Posterior vena cava (tissue), 2 donors: ENCODE data around the gene IQCN. TPM values are rescaled to one million over a fixed set of nuclear protein-coding genes. Genes with fewer than 3 reads are reported as not detected.

Experiments used
- DNase-seq: peaks from one replicate; pipeline ENCODE4 v3.0.0-alpha.2; 2020; ENCODE audit warnings: low spot score
- intact Hi-C, 2 donors: fragments of 100-400 bp; cut with DNase I; formaldehyde crosslinking; loops; one replicate each; pipeline versions ENCODE4 v1.14.1 to v1.14.2; 2022 to 2023
- total RNA-seq, 2 donors: library from RNA; stranded (reverse); fragmentation: NEBNext Ultra II Directional; extraction: Animal tissue kit (Norgen Biotek cat#: 25700); gene quantifications; one replicate each; pipeline ENCODE4 v1.2.1, GENCODE V29; 2021
- donor health status: DM: yes; HTN: yes; CAD: no.
- donor health status: DM: yes; HTN: yes; CAD: no.

Gene IQCN
- total RNA-seq, 2 donors from 2014 or later = 2.6 to 4.9 TPM

DNA sequence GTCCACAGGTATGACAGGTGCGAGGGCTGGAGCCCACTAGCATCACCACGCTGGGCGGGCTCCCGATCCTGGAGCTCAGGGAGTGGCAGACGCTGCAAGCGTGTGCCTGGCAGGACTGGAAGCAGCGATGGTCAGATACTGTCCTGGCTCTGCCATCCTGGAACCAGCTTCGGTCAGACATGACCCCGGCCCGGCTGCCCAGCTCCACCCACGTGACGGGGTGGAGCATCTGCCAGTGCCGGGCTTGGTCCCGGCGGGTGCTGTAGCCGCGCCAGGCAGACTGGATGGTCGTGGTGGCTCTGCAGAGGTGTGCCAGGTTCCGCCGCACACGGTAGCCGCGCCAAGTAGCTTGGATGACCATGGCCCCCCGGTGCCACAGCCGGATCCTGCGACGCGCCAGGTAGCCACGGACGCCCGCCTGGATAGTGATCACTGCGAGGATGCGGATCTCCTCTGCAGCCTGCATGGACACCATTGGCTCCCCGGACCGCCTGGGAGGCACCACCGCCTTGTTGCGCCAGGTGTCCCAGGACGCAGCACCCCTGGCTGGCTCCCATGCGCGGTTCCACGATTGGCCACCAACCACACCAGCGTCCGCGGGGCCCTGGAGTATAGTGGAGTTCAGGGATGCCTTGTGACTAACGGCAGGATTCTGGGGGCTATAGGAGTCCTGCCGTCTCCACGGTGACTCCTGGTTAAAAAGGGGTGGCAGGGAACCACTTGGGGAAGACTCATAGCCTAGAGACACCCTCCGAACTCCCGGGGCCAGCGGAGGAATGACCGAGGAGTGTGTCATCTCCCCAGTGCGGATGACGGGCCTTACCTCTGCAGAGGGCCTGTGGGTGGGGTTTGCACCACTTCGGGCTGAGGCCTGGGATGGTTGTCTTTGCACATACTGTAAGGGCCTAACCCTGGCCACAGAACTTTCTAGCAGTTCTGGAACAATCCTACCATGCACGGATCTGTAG is 16.5 kb downstream of the IQCN start:
- intact Hi-C loops = loop anchor here in 1 of 2 donors (10.0 kb wide), 1 partner anchor 53 kb away; the partner anchor contains the start of gene RAB3A
- DNase-seq = no peak

DNA sequence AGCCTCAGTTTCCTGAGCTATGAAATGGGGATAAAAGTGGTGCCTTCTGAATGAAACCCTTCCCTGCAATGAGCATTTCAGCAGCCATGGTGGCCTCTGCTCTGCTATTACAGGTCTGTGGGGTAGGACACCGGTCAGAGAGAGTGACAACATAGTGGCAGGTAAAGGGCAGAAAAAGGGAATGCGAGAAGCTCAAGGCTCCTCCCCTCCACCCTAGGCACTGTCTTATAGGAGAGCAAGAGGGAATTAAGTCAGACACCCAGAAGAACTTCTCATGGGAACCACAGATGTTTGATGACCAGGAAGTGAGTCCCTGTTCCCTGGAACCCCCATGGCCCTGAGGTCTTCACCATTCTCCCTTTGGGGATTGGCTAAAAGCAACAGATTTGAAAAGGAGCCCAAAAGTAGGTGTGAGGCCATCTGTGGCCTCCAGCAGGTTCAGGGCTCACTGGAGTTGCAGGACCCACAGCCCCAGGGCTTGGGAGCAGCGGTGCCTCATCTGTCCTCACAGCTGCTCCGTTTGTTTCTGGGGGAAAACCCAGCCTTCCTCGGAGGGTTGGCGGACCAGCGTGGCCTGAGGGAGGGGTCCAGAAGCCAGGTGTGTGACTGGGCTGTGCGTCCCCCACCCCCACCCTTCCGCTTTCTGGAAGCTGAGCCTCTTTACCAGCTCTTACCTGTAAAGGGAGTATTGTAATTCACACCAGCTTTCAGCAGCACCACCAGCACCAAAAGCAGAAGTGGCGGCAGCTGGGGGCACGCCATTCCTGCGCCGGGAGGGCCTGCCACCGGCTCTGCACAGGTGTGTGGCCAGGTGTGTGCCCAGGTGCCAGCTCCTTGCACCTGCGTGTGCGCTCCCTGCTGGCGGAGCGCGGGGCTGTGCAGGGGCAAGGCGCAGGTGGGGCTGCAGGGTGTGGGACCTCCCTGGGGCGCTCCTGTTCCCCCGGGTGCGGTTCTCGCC is 19.4 kb downstream of the IQCN start:
- DNase-seq = no peak
- intact Hi-C loops = loop anchor here (5.0 to 10.0 kb wide), 3 partner anchors 43 to 143 kb away; partner anchors contain the start of gene RAB3A (in 1 of the 2)

DNA sequence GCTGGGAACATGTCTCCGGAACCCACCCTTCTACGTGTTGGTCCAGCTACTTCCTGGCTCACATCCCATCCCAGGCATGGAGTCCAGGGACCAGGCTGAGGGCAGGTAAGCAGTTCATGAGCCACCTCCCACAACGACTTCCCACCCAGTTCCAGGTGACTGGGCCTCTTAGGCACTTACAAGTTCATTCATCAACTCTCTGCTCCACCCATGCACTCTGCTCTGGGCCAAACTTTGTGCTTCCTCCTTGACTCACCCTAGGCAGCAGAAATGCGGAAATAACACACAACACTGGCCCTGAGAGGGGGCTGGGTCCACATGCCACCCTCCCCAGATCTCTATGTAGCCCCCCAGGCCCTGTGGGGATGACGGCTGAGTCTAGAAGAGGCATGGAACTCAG is 20.5 kb downstream of the IQCN start:
- intact Hi-C loops = loop anchor here (5.0 to 10.0 kb wide), 3 partner anchors 41 to 141 kb away; partner anchors contain the start of gene RAB3A (in 1 of the 2)
- no peak for DNase-seq

DNA sequence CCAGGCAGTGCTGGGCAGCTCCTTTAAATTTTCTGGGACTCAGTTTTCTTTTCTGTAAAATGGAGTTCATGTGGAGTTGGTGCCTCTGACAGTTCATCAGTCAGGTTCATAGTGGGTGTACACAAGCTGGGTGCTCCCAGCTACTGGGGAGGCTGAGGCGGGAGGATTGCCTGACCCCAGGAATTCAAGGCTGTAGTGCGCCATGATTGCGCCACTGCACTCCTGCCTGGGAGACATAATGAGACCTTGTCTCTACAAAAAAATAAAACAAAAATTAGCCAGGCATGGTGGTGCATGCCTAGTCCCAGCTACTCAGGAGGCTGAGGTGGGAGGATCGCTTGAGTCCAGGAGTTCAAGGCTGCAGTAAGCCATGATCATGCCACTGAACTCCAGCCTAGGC is 21.1 kb downstream of the IQCN start:
- no peak for DNase-seq
- intact Hi-C loops = loop anchor here (5.0 to 10.0 kb wide), 3 partner anchors 41 to 141 kb away; partner anchors contain the start of gene RAB3A (in 1 of the 2)

DNA sequence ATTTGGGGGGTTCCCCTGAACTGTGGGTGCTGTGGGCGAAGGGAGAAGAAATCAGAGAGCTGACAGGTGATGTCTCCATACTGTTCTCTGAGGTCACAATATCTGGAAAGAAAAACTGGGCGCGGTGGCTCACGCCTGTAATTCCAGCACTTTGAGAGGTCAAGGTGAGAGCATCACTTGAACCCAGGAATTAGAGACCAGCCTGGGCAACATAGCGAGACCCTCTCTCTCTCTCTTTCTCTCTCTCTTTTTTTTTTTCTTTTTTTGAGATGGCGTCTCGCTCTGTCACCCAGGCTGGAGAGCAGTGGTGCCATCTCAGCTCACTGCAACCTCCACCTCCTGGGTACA is 21.9 kb downstream of the IQCN start:
- no peak for DNase-seq
- intact Hi-C loops = loop anchor here (1.0 to 10.0 kb wide), 4 partner anchors 20 to 140 kb away; partner anchors contain the start of gene RAB3A (in 1 of the 2)

DNA sequence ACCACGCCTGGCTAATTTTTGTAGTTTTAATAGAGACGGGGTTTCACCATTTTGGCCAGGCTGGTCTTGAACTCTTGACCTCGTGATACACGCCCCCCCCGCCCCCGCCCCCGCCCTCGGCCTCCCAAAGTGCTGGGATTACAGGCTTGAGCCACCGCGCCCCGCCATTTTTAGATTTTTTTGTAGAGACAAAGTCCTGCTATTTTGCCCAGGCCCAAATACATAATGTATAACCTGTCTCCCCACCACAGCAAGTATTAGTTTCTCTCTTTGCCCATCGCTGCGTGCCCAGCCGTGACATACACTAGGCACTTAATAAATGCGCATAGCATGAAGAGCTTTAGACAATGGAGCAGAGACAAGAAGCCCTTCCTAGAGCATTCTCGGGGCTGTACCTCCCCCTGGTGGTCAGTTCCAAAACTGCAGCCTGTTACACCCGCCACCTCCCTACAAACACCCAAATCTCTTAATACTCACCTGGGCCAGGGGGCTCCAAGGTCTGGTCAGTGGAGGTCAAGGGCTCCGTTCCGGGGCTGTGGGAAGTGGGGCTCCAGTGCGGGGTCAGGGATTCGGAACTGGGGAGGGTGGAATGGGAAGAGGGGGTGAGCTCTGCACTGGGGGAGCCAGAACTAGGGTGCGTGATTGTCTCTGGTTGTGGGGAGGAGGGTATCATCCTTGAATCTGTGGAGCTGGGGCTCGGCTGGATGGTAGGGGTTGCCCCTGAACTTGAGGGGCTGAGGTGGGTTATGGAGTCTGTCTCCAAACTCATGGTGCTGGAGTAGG is 22.5 kb downstream of the IQCN start:
- peak; percentile 91 for DNase-seq
- intact Hi-C loops = loop anchor here (1.0 to 10.0 kb wide), 4 partner anchors 21 to 139 kb away; partner anchors contain the start of gene RAB3A (in 1 of the 2)

DNA sequence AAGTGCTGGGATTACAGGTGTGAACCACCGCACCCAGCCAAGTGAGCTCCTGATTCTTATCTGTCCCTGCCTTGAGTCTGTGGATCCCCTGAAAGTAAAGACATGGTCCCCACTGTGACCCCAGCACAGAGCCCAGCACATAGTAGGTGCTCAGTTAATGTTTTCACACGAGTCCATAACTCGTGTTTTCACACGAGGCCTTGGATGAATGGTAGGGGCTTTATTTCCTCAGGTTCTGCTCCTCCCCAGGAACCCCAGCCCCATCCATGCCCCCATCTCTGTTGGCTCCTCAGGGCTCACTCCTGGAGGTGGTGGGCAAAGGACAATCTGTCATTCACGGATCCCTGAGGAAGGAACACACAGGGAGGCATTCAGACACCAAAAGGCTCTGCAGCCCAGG is 24.4 kb downstream of the IQCN start:
- intact Hi-C loops = loop anchor here (5.0 to 10.0 kb wide), 3 partner anchors 38 to 138 kb away; partner anchors contain the start of gene RAB3A (in 1 of the 2)
- no peak for DNase-seq

DNA sequence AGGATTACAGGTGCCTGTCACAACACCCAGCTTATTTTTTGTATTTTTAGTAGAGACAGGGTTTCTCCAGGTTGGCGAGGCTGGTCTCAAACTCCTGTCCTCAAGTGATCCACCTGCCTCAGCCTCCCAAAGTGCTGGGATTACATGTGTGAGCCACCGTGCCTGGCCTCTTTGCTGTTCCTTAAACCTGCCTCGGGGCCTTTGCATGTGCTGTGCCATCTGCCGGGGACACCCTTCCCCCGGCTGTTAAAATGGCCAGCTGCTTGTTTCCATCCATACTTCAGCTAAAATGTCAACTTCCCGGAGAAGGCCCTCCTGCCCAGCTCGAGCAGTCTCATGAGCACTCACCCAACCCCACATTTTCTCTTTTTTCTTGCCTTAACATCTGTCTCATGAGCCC is 29.0 kb downstream of the IQCN start:
- DNase-seq = no peak

DNA sequence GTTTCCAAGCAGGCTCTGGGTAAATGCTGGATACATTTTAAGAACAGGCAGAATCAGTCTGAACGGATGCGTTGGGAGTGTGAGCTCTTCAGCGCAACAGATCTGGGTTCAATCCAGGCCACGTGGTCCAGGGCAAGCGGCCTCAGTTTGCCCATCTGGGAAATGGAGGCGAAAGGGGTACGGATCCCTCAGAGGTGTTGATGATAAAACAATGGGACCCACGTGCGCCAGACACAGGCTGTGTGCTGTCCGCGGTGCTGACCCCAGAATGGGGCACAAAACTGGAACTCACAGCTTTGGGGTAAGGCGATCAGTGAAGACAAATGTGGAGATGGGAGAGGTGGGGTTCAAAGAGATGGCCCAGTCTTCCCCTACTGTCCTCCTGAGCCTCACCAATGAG is 34.9 kb downstream of the IQCN start:
- intact Hi-C loops = no loop called here
- DNase-seq = no peak

More for the DNA sequence above, 29.0 kb downstream of the IQCN start:
- intact Hi-C loops = no loop called here

DNA sequence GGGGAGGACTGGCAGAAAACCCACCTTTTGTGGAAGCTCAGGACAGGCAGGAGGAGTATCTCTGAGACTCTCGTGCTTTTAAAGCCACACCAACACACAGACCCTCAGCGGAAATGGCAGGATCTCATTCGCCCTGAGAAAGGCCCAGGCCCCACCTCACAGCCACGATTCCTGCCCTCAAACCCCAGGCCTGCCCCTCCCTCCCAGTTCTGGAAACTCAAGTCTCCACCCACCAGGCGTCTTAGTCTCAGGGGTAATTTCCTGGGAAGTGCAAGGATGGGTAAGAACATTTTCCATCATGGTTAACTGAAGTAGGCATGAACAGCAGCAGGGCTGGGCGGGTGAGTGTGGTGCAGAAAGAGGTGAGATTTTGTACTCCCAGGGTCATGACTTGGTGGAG is 40.1 kb downstream of the IQCN start:
- intact Hi-C loops = no loop called here

DNA sequence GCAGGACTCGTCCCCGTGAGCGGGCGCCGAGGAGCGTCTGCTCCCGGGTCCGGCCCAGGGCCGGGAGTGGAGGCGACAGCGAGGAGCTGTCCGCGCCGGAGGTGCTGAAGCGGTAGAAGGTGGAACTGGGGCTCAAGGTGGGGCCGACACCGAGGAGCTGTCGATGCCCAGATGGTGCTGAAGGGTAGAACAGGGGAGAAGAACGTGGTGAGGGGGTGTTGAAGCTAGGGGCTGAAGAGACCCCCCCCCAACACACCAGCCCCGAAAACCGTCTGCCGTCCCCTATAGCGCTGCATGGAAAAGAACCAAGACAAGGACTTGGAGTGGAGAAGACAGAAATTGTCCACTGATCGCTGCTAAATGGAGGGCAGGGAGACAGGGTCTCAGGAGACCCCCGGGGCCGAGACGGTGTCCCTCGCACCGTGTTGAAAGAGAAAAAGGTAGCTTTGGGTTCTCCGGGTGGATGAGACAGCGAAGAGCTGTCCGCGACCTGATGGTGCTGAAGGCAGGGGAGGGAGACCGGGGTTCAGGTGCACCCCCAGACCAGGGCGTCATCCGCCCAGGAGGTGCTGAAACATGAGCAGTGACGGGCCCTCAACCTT is 40.9 kb downstream of the IQCN start:
- no peak for DNase-seq
- intact Hi-C loops = no loop called here

More for the DNA sequence above, 40.1 kb downstream of the IQCN start:
- DNase-seq = no peak

DNA sequence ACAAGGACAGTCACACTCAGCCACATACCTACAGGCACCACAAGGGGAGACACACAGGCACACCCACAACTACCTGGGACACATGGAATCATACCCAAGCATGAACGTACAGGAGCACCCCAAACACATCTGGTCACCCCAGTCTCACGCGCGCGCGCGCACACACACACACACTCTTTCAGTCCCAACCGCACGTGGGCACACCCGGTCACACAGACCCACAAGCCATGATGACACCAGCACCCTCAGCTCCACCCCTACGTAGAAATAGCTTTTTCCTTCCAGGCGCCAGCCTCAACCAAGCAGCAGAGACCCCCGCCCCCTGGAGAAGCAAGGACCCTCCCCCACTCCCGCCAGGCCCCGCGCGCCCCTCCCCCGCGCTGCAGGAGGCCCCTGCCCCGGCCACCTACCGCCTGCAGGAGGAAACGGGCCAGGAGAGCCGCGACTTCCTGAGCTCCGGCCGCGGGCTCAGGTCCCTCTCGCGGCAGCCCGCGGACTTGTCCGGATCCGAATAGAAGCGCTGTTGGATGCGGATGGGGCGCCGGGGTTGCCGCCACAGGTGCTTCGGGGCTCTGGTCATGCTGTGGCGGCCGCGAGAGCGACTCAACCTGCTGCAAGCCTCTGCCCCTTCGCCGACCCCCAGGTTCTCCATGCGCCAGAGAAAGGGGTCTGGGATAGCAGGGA is 41.6 kb downstream of the IQCN start:
- intact Hi-C loops = no loop called here
- DNase-seq = no peak

DNA sequence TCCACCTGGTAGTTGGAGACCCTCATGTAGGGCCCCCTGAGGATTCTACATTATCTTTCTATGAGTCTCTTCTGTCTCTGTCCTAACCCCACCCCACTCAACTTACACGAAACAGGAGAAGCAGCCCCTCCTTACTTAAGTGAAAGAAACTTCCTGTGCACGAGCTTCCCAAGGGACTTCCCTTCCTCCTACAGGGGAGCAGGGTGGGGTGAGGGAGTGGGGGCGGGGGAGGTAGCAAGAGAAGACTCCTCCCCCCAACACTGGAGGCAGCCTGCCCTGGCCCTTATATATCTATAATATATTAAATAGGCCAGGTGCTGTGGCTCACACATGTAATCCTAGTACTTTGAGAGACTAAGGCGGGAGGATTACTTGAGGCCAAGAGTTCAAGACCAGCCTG is 42.5 kb downstream of the IQCN start:
- DNase-seq = no peak
- intact Hi-C loops = no loop called here

DNA sequence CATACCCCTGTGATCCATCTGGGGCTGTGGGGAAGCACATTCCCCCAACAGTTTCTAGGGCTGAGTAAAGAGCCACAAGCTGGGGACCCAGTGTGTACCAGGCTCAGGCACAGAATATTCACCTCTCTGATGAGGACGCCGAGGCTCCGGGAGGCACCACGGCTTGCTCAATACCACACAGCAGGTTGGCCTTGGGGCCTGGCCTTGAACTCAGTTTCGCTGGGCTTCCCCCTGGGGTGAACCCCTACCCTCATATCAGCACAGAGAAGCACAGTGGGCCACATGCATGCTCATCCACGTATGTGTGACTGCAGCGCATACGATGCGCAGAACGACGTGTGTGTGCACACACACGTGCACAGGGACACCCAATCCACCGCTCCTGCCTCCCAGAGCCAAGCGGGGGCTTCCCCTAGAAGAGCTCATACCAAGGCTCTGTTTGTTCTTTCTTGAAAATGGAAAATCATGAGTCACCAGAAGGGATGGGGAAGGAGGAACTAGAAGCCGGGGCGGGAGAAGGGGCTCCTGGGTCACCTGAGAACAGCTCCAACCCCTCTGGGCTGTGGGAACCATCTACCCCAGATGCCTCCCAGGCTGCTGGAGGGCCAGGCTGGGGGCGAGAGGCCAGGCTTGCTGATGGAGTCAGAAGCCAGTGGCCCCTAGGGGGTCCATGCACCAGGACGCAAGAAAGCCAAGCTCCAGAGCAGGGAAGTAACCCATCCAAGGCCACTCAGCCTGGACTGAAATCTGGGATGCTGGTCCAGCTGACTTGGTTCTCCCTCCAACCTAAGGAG is 43.1 kb downstream of the IQCN start:
- no peak for DNase-seq

DNA sequence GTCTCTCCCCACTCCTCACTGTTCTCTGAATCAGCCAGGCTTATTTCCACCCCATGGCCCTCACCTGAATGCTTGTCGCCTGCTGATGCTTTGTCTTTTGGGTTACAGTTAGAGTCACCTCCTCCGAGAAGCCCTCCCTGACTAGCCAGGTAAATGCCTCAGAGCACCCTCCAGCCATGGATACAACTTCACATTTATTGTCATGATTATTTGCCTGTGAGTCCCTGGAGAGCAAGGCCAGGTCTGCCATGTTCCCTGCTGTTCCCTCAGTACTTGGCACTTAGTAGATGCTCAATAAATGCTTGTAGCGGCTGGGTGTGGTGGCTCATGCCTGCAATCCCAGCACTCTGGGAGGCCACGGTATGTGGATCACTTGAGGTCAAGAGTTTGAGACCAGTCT is 44.3 kb downstream of the IQCN start:
- DNase-seq = no peak
- intact Hi-C loops = no loop called here

More for the DNA sequence above, 43.1 kb downstream of the IQCN start:
- intact Hi-C loops = no loop called here

DNA sequence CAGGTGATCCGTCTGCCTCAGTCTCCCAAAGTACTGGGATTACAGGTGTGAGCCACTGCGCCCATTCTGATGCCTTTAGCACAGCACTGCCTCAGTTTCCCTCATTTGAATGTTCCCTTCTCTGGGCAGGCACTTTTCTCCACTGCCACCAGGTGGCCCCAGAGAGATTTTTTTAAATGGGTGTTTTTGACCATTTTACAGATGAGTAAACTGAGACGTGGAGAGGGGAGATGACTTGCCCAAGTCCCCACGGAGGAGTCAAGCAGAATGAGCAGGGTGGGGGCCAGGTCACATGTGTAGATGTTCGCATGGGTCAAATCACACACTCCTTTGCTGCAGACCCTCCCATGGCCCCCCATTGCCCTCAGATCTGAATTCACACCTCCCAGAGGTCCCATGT is 44.8 kb downstream of the IQCN start:
- no peak for DNase-seq
- intact Hi-C loops = no loop called here

DNA sequence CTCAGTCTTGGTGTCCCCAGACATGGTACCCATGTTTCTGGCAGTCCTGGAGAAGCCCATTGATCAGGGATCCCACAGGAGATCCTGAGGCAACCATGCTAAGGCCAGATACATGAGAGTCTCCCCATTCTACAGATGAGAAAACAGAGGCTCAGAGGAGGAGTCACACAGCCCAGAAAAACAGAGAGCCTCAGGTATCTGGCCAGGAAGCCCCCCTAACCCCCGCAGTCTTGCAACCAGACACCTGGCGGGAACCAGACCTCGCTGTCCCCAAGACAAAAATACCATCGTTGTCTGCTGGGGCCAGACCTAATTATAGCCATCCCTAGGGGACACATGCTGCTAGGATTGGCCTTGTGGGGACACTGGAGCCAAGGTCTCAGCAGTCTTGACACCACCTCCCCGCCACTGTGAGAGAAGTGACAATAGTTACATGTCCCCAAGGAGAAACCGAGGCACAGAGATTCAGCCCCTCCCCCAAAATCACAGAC is 46.4 kb downstream of the IQCN start:
- DNase-seq = no peak
- intact Hi-C loops = no loop called here
